HCT116 (cell line): ENCODE measurements around the gene NUDT8. TPM values are rescaled to one million over a fixed set of nuclear protein-coding genes. Genes with fewer than 3 reads are reported as not detected.

Experiments
- ATAC-seq: fragments of 200-7000 bp; cut with Tn5 transposase; 2 replicates; pipeline ENCODE4 v1.9.1; 2020; ENCODE audit warnings: mild to moderate bottlenecking, moderate library complexity
- BruUV-seq: library from RNA; stranded (reverse); fragments of 400-500 nt; replicated peaks from 2 replicates; lab custom pipeline; 2021; lab: Mats Ljungman, UMichigan
- CTCF ChIA-PET: fragments of 300-600 bp; sonication (Branson Sonifier 250); formaldehyde crosslinking; loops from one replicate; lab custom pipeline; 2021; ENCODE audit warnings: antibody characterized with exemption; lab: Charles Lee
- POLR2A ChIA-PET: fragments of 300-600, 350-600 bp; sonication (Branson Sonifier 250); formaldehyde crosslinking; loops from one replicate; lab custom pipeline; 2021; ENCODE audit warnings: antibody characterized with exemption; lab: Charles Lee
- RAD21 ChIA-PET, 2 experiments: fragments of 300-600 bp; sonication (Branson Sonifier 250); formaldehyde crosslinking; loops; one replicate each; lab custom pipeline; 2023; ENCODE audit warnings: low total read pairs in 2 of 2; ENCODE audit not compliant: uncharacterized antibody in 2 of 2, unreplicated experiment in 2 of 2, low non-redundant PET in 1 of 2; lab: Charles Lee
- DNase-seq: peaks from one replicate; pipeline ENCODE4 v3.0.0-alpha.2; 2010; ENCODE audit warnings: low read depth, low spot score
- H2AFZ ChIP-seq: fragments of 200-600 bp; shearing (Covaris generic), sonication (generic); 2 replicates; pipeline ENCODE4 v1.6.1; 2017; ENCODE audit warnings: low read depth, mixed run types, mixed read lengths, antibody characterized with exemption, low read length; ENCODE audit not compliant: poor library complexity, severe bottlenecking
- H3K27ac ChIP-seq: 2 replicates; pipeline ENCODE4 v1.5.1; 2012; ENCODE audit warnings: low read depth, low read length
- H3K27me3 ChIP-seq: fragments of 200-600 bp; sonication (generic); 2 replicates; pipeline ENCODE4 v1.6.1; 2016; ENCODE audit warnings: mixed run types, low read length, mixed read lengths; ENCODE audit not compliant: insufficient read depth
- H3K36me3 ChIP-seq, 2 experiments: fragments of 200-500 bp in 1 of 2; fragments of 200-600 bp in 1 of 2; sonication (Bioruptor generic) in 1 of 2; sonication (generic) in 1 of 2; 2 replicates each; pipeline versions ENCODE4 v1.5.1 to v1.6.1; 2014 to 2016; ENCODE audit warnings: low read length in 2 of 2, inconsistent platforms in 1 of 2, mixed read lengths in 1 of 2, mixed run types in 1 of 2; ENCODE audit not compliant: insufficient read depth in 2 of 2, control insufficient read depth in 1 of 2
- H3K4me1 ChIP-seq, 2 experiments: fragments of 200-600 bp in 1 of 2; sonication (generic) in 1 of 2; 2 replicates each; pipeline versions ENCODE4 v1.5.1 to v1.6.1; 2012 to 2017; ENCODE audit warnings: low read length in 2 of 2, inconsistent platforms in 1 of 2, mild to moderate bottlenecking in 1 of 2, mixed read lengths in 1 of 2, mixed run types in 1 of 2, moderate library complexity in 1 of 2; ENCODE audit not compliant: insufficient read depth in 2 of 2, control insufficient read depth in 1 of 2
- H3K4me2 ChIP-seq: fragments of 200-600 bp; sonication (generic); 2 replicates; pipeline ENCODE4 v1.6.1; 2017; ENCODE audit warnings: mixed run types, low read length, mixed read lengths
- H3K4me3 ChIP-seq, 2 experiments: fragments of 200-600 bp in 1 of 2; sonication (generic) in 1 of 2; replicated peaks in 1 of 2; 2 replicates each; pipeline ENCODE4 v1.5.1; 2011 to 2016; ENCODE audit warnings: low read length in 2 of 2, control low read depth in 1 of 2, low read depth in 1 of 2, mild to moderate bottlenecking in 1 of 2, mixed read lengths in 1 of 2, mixed run types in 1 of 2
- H3K79me2 ChIP-seq: fragments of 200-600 bp; sonication (generic); 2 replicates; pipeline ENCODE4 v1.6.1; 2017; ENCODE audit warnings: mild to moderate bottlenecking, mixed run types, low read length, moderate library complexity, mixed read lengths; ENCODE audit not compliant: insufficient read depth
- H3K9ac ChIP-seq: fragments of 200-600 bp; sonication (generic); 2 replicates; pipeline ENCODE4 v1.6.1; 2016; ENCODE audit warnings: low read length, mixed read lengths
- H3K9me2 ChIP-seq: fragments of 200-600 bp; sonication (generic), shearing (Covaris generic); 2 replicates; pipeline ENCODE4 v1.6.1; 2017; ENCODE audit warnings: mixed run types, mild to moderate bottlenecking, moderate library complexity; ENCODE audit not compliant: insufficient read depth
- H3K9me3 ChIP-seq, 2 experiments: fragments of 200-500 bp in 1 of 2; fragments of 200-600 bp in 1 of 2; sonication (Bioruptor generic) in 1 of 2; sonication (generic) in 1 of 2; 2 replicates each; pipeline ENCODE4 v1.6.1; 2014 to 2017; ENCODE audit warnings: low read length in 2 of 2, mixed read lengths in 2 of 2, inconsistent platforms in 1 of 2, low read depth in 1 of 2, mild to moderate bottlenecking in 1 of 2, mixed run types in 1 of 2, moderate library complexity in 1 of 2; ENCODE audit not compliant: control insufficient read depth in 1 of 2, insufficient read depth in 1 of 2
- H4K20me1 ChIP-seq: fragments of 200-600 bp; sonication (generic), shearing (Covaris generic); 2 replicates; pipeline ENCODE4 v1.6.1; 2017; ENCODE audit warnings: mixed run types, mild to moderate bottlenecking, moderate library complexity; ENCODE audit not compliant: insufficient read depth
- EGR1 ChIP-seq: IDR thresholded peaks from 2 replicates; pipeline ENCODE4 v1.6.1; 2012; ENCODE audit warnings: low read depth
- ELF1 ChIP-seq: IDR thresholded peaks from 2 replicates; pipeline ENCODE4 v1.6.1; 2012; ENCODE audit warnings: low read depth, borderline replicate concordance
- EZH2 ChIP-seq: fragments of 200-600 bp; sonication (generic); IDR thresholded peaks from 2 replicates; pipeline ENCODE4 v1.6.1; 2017; ENCODE audit warnings: antibody characterized with exemption, mixed run types
- POLR2A ChIP-seq: IDR thresholded peaks from 2 replicates; pipeline ENCODE4 v1.7.0; 2011; ENCODE audit warnings: borderline replicate concordance; ENCODE audit not compliant: insufficient read depth, insufficient read length; ENCODE audit errors: extremely low read depth
- ZFX ChIP-seq: fragments of 450-650 bp; IDR thresholded peaks from 2 replicates; pipeline ENCODE4 v1.6.1; 2017
- ZNF274 ChIP-seq: fragments of 200-500 bp; sonication (Bioruptor generic); IDR thresholded peaks from 2 replicates; pipeline ENCODE4 v1.6.1; 2014; ENCODE audit warnings: mild to moderate bottlenecking, low read depth, low read length, inconsistent platforms
- intact Hi-C: fragments of 100-400 bp; cut with micrococcal nuclease; formaldehyde crosslinking; loops from 2 replicates; pipeline ENCODE4 v1.10.0; 2022
- total RNA-seq: library from RNA; stranded (reverse); gene quantifications from one replicate; pipeline ENCODE4 v1.2.1, GENCODE V29; 2021; ENCODE audit not compliant: unreplicated experiment
- TF ChIP-seq, protein P1 (sequence below): IDR thresholded peaks from 2 replicates; pipeline ENCODE4 v1.6.1; 2012; ENCODE audit warnings: low read depth
- TF ChIP-seq, protein P2 (sequence below): IDR thresholded peaks from 2 replicates; pipeline ENCODE4 v1.6.1; 2012

The NUDT8 gene
- total RNA-seq, 1 experiment from 2014 or later = 18.7 TPM

DNA sequence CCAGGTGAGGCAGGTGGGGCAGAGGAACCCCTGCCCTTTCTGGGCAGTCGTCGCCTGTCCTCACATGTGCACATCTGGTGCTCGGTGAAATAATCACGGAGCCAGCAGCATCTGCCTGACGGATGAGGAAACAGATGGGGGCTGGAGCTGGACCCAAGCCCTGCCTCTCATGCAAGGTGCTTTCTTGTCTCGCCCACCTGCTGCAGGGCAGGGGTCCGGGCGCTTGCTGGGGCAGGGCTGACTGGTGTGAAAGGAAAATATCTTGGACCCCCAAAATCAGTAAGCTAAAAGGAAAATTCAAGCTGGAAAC lies 41.4 kb upstream of the NUDT8 start (continued):
- no peak for TF ChIP-seq EZH2
- no peak for TF ChIP-seq POLR2A
- TF ChIP-seq EGR1 = no peak

DNA sequence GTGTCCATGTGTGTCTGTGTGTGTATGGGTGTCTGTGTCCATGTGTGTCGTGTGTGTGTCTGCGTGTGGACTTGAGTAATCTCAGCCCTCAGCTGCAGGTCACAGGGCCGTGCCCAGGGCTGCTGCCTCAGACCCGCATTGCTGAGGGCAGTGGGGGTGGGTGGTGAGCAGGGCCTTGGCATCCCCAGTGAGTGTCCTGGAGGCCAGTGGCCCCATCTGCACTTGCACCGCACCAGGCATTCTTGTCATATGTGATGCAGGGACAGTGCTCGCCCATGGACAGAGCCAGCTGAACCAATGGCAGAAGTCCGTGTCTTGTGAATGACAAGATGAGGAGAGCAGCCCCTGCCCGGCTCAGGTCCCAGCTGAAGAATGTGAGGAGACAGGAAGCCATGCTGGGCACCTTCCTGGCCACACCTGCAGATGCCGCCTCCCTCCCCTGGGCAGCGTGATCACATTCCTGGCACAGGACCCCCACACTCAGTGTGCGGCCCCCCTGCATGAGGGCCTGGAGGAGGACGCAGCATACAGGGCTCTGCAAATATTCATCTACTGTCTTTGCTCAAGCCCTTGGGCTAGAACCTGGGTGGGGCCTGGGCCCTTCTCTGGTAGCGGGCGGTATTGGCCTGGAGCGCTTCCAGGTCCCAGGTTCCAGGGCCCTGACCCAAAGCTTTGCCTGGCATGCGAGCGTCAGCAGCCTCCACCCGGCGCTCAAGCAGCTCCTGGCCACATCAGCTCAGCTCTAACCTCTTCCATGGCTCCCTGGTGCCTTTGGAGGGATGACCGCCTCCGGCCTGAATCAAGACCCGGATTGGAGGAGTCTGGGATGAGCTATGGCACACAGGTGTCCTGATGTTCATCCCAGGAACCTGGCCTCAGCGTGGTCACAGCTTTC lies 40.8 kb upstream of the NUDT8 start:
- DNase-seq = no peak
- Histone ChIP-seq H3K79me2 (no peaks in the 10 kb centered on the region), H3K9me3 (no peaks in the 10 kb centered on the region; a peak in 1 of 4 replicates), H3K27me3 (no peaks in the 10 kb centered on the region), H3K4me2 (no peak overlapping the region), H4K20me1 (no peaks in the 10 kb centered on the region), H3K4me1 (peaks cover 8 to 16% of the 10 kb centered on the region in 2 experiments; a peak in 3 of 4 replicates), H2AFZ (no peak overlapping the region), H3K36me3 (no peaks in the 10 kb centered on the region), H3K27ac (no peak overlapping the region), H3K4me3 (no peak overlapping the region)
- ChIA-PET CTCF (no interaction called here), RAD21 (no interaction called here), POLR2A (interaction anchor here (0.6 kb wide), 1 partner anchor 19 kb away, joined by 5 read pairs; no protein-coding TSS in a partner anchor)
- no peak for ATAC-seq
- BruUV-seq = no TSS peak
- TF ChIP-seq ELF1 = no peak
- TF ChIP-seq, protein P1, sequence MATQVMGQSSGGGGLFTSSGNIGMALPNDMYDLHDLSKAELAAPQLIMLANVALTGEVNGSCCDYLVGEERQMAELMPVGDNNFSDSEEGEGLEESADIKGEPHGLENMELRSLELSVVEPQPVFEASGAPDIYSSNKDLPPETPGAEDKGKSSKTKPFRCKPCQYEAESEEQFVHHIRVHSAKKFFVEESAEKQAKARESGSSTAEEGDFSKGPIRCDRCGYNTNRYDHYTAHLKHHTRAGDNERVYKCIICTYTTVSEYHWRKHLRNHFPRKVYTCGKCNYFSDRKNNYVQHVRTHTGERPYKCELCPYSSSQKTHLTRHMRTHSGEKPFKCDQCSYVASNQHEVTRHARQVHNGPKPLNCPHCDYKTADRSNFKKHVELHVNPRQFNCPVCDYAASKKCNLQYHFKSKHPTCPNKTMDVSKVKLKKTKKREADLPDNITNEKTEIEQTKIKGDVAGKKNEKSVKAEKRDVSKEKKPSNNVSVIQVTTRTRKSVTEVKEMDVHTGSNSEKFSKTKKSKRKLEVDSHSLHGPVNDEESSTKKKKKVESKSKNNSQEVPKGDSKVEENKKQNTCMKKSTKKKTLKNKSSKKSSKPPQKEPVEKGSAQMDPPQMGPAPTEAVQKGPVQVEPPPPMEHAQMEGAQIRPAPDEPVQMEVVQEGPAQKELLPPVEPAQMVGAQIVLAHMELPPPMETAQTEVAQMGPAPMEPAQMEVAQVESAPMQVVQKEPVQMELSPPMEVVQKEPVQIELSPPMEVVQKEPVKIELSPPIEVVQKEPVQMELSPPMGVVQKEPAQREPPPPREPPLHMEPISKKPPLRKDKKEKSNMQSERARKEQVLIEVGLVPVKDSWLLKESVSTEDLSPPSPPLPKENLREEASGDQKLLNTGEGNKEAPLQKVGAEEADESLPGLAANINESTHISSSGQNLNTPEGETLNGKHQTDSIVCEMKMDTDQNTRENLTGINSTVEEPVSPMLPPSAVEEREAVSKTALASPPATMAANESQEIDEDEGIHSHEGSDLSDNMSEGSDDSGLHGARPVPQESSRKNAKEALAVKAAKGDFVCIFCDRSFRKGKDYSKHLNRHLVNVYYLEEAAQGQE = no peak
- TF ChIP-seq ZFX = no peak
- TF ChIP-seq, protein P2, sequence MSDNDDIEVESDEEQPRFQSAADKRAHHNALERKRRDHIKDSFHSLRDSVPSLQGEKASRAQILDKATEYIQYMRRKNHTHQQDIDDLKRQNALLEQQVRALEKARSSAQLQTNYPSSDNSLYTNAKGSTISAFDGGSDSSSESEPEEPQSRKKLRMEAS = no peak
- TF ChIP-seq ZNF274 = no peak
- TF ChIP-seq, all 23 proteins: peak for 0
- no peaks in the 10 kb centered on the region for H3K9me2 ChIP-seq
- intact Hi-C loops = no loop called here
- no peak overlapping the region for H3K9ac ChIP-seq
